Glutamatergic neuron (in vitro differentiated cells): Measurements from ENCODE around the gene SLC25A22. TPM values are rescaled to one million over a fixed set of nuclear protein-coding genes. Genes with fewer than 3 reads are reported as not detected.

Source experiments
- DNase-seq: peaks from one replicate; pipeline ENCODE4 v3.0.0; 2022
- H3K27ac Mint-ChIP-seq: one replicate; pipeline ENCODE4 v1.8.0; 2020; ENCODE audit warnings: mild to moderate bottlenecking, mixed read lengths, inconsistent platforms; ENCODE audit not compliant: unreplicated experiment
- H3K27me3 Mint-ChIP-seq: one replicate; pipeline ENCODE4 v1.8.0; 2020; ENCODE audit warnings: mild to moderate bottlenecking, moderate library complexity, mixed read lengths, inconsistent platforms; ENCODE audit not compliant: unreplicated experiment
- H3K36me3 Mint-ChIP-seq: one replicate; pipeline ENCODE4 v1.8.0; 2020; ENCODE audit warnings: mild to moderate bottlenecking, mixed read lengths, inconsistent platforms; ENCODE audit not compliant: unreplicated experiment
- H3K4me1 Mint-ChIP-seq: one replicate; pipeline ENCODE4 v1.8.0; 2020; ENCODE audit warnings: mild to moderate bottlenecking, low read depth, mixed read lengths, inconsistent platforms; ENCODE audit not compliant: unreplicated experiment
- H3K4me3 Mint-ChIP-seq: one replicate; pipeline ENCODE4 v1.8.0; 2020; ENCODE audit warnings: mild to moderate bottlenecking, mixed read lengths, inconsistent platforms; ENCODE audit not compliant: unreplicated experiment
- H3K9me3 Mint-ChIP-seq: one replicate; pipeline ENCODE4 v1.8.0; 2020; ENCODE audit warnings: mild to moderate bottlenecking, moderate library complexity, mixed read lengths, inconsistent platforms; ENCODE audit not compliant: unreplicated experiment
- CTCF ChIP-seq: fragments of 200-600 bp; sonication (generic); IDR thresholded peaks from one replicate; pipeline ENCODE4 v1.5.0; 2021; ENCODE audit not compliant: partially characterized antibody, unreplicated experiment
- total RNA-seq: library from RNA; stranded (reverse); fragmentation: NEBNext Ultra II Directional; extraction: Animal tissue kit (Norgen Biotek cat#: 25700); gene quantifications from one replicate; pipeline ENCODE4 v1.2.1, GENCODE V29; 2021; ENCODE audit not compliant: unreplicated experiment

The SLC25A22 gene
- total RNA-seq, 1 donor from 2014 or later = 93.9 TPM

GRCh38 chr11:794766-795633, 3.1 kb downstream of the SLC25A22 start:
- Mint-ChIP-seq H3K9me3 (peaks cover 10% of the 10 kb centered on the region), H3K36me3 (no peaks in the 10 kb centered on the region), H3K4me3 (peak overlapping the region; percentile 46), H3K27me3 (peaks cover 7% of the 10 kb centered on the region), H3K27ac (no peak overlapping the region), H3K4me1 (peaks cover 10% of the 10 kb centered on the region)
- DNase-seq = peak; percentile 32
- no peak for TF ChIP-seq CTCF

GRCh38 chr11:794013-794765, 3.9 kb downstream of the SLC25A22 start:
- Mint-ChIP-seq H3K36me3 (no peaks in the 10 kb centered on the region), H3K4me1 (peaks cover 10% of the 10 kb centered on the region), H3K27ac (peak overlapping the region; percentile 83), H3K4me3 (peak overlapping the region; percentile 65), H3K9me3 (peaks cover 10% of the 10 kb centered on the region), H3K27me3 (peaks cover 7% of the 10 kb centered on the region)
- DNase-seq = no peak
- TF ChIP-seq CTCF = no peak

- Mint-ChIP-seq H3K36me3 (no peaks in the 10 kb centered on the region), H3K27me3 (peaks cover 7% of the 10 kb centered on the region), H3K9me3 (peaks cover 10% of the 10 kb centered on the region), H3K4me3 (peak overlapping the region; percentile 65), H3K4me1 (peaks cover 13% of the 10 kb centered on the region), H3K27ac (peak overlapping the region; percentile 83)
- no peak for TF ChIP-seq CTCF
- DNase-seq = no peak
Measured at GRCh38 chr11:793556-793955, 4.5 kb downstream of the SLC25A22 start.

- DNase-seq = no peak
- no peak overlapping the region for H3K4me3 Mint-ChIP-seq
- H3K27ac Mint-ChIP-seq = no peak overlapping the region
- peaks cover 13% of the 10 kb centered on the region for H3K4me1 Mint-ChIP-seq
- peaks cover 7% of the 10 kb centered on the region for H3K27me3 Mint-ChIP-seq
- no peaks in the 10 kb centered on the region for H3K36me3 Mint-ChIP-seq
- TF ChIP-seq CTCF = no peak
- H3K9me3 Mint-ChIP-seq = peaks cover 10% of the 10 kb centered on the region
Measured at GRCh38 chr11:792873-793272, 5.2 kb downstream of the SLC25A22 start.

- H3K4me1 Mint-ChIP-seq = peaks cover 14% of the 10 kb centered on the region
- no peak for DNase-seq
- H3K9me3 Mint-ChIP-seq = peaks cover 11% of the 10 kb centered on the region
- H3K36me3 Mint-ChIP-seq = no peaks in the 10 kb centered on the region
- peaks cover 7% of the 10 kb centered on the region for H3K27me3 Mint-ChIP-seq
- H3K4me3 Mint-ChIP-seq = no peak overlapping the region
- no peak for TF ChIP-seq CTCF
- H3K27ac Mint-ChIP-seq = no peak overlapping the region
Measured at GRCh38 chr11:792535-792821, 5.6 kb downstream of the SLC25A22 start.
